Measurements from ENCODE around the gene BTBD9. TPM values are rescaled to one million over a fixed set of nuclear protein-coding genes. Genes with fewer than 3 reads are reported as not detected.
"Not testable (repeated sequence)": the region's sequence is repeated elsewhere in the genome, so short reads cannot be mapped to it uniquely, and the experiment has no call there.

The BTBD9 gene
- total RNA-seq, 4 donors from 2014 or later, result 9.2 to 16.3 (median 11.6) TPM

DNA sequence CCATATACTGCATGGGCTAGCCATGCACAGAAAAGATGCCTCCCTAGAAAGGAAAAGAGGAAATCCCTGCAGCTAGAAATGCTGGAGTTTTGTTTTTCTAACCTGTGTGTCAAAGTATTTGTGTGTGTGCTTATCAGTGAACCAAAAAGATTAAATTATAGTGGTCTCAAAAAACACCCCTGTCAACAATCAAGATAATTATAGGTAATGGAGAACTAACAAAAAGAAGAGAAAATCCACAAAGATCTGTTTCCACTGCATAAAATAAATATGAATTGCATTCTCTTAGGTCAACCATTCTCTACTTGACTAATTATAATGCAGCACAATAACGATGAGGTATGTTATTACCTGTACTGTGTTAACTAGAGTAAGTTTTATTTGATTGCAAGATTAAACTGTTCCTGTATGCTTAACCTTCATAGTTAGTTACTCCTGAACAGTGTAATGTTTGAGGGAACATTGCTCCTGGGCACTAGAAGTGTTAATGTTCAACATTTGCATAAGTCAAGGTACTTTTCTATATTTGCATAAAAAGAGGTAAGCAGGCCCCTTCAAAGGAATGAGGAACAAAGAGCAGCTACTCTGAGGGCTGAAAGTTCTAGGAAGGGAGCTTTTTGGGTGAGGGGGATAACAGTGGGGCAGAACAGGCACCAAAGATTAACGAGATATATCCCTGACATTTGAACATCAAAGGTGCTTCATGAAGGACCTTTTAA lies 212.1 kb downstream of the BTBD9 start:
- no peaks in the 10 kb centered on the region for H3K36me3 ChIP-seq
- intact Hi-C loops (cut with DNase I), result no loop called here

DNA sequence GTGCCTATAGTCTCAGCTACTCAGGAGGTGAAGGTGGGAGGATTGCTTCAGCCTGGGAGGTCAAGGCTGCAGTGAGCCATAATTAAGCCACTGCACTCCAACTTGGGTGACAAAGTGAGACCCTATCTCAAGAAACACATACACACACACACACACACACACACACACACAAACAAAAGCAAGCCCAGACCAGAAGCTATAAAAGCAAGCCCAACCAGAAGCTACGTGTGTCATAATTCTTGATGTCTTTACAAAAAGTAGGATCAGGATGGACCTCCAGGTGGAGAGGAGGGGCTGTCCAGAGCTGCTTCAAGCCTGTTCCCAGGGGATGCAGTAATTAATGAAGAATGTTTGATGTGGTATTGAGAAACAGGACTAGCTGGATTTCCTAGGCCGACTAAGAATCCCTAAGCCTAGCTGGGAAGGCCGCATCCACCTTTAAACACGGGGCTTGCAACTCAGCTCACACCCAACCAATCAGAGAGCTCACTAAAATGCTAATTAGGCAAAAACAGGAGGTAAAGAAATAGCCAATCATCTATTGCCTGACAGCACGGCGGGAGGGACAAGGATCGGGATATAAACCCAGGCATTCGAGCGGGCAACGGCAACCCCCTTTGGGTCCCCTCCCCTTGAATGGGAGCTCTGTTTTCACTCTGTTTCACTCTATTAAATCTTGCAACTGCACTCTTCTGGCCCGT lies 213.8 kb downstream of the BTBD9 start:
- H3K27me3 ChIP-seq; DNase-seq; H3K4me1 ChIP-seq; H3K9me3 ChIP-seq; H3K4me3 ChIP-seq; H3K27ac ChIP-seq; intact Hi-C loops (cut with DNase I); H3K36me3 ChIP-seq: not testable (repeated sequence)
- WGBS, 2 donors, result 92 to 93% methylated on average over 10 to 11 of the region's 11 CpGs

More for the DNA sequence above, 212.1 kb downstream of the BTBD9 start:
- Histone ChIP-seq H3K9me3 (no peaks in the 10 kb centered on the region), H3K4me3 (no peak overlapping the region), H3K4me1 (no peaks in the 10 kb centered on the region), H3K27ac (no peak overlapping the region), H3K27me3 (no peaks in the 10 kb centered on the region)
- DNase-seq, result no peak
- WGBS, 2 donors, result 52 to 61% methylated on average over 2 of the region's 2 CpGs
- TF ChIP-seq, protein P1, sequence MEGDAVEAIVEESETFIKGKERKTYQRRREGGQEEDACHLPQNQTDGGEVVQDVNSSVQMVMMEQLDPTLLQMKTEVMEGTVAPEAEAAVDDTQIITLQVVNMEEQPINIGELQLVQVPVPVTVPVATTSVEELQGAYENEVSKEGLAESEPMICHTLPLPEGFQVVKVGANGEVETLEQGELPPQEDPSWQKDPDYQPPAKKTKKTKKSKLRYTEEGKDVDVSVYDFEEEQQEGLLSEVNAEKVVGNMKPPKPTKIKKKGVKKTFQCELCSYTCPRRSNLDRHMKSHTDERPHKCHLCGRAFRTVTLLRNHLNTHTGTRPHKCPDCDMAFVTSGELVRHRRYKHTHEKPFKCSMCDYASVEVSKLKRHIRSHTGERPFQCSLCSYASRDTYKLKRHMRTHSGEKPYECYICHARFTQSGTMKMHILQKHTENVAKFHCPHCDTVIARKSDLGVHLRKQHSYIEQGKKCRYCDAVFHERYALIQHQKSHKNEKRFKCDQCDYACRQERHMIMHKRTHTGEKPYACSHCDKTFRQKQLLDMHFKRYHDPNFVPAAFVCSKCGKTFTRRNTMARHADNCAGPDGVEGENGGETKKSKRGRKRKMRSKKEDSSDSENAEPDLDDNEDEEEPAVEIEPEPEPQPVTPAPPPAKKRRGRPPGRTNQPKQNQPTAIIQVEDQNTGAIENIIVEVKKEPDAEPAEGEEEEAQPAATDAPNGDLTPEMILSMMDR (IDR thresholded peaks at IDR 0.05), result no peak
- no peak for TF ChIP-seq POLR2A (IDR thresholded peaks at IDR 0.05)

DNA sequence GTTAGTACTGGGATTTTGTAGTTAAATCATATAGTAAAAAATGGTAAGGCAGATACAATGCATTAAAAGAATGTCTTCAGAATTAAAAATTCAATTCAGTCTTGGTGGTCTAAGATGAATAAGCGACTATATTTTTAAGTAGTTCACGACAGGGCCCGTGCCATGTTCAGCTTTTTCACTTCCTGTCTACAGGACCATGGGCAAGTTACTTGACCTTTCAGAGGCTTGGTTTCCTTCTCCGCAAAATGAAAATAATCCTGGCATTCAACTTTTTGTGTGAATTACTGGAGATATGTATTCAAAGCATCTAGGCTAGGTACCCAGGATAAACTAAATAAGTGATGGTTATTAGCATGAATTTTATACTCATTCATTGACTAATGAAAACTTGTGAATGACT lies 216.0 kb downstream of the BTBD9 start:
- Histone ChIP-seq H3K9me3 (no peaks in the 10 kb centered on the region), H3K36me3 (no peaks in the 10 kb centered on the region), H3K4me1 (no peaks in the 10 kb centered on the region), H3K27ac (no peak overlapping the region), H3K27me3 (no peaks in the 10 kb centered on the region), H3K4me3 (no peak overlapping the region)
- WGBS, 2 donors, result 83 to 90% methylated on average over 4 of the region's 4 CpGs
- TF ChIP-seq, protein P1 (IDR thresholded peaks at IDR 0.05), result no peak
- TF ChIP-seq POLR2A (IDR thresholded peaks at IDR 0.05), result no peak
- DNase-seq, result no peak
- intact Hi-C loops (cut with DNase I), result no loop called here

DNA sequence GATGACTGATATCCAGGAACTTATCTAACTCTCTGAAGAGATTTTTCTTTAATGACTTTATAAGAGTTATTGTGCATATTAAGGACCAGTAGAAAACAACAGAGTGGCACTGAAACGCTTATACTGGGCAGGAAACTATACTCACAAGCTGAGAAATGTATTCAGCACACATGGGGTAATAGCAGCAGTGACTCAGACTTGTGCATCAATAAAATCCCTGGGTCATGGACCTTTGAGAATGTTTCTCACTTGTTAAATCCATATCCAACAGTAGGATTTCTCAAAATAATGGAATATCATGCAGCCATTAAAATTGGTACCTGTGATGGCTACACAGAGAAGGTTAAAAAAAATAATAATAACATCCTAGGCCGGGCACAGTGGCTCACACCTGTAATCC lies 219.5 kb downstream of the BTBD9 start:
- no peak for TF ChIP-seq POLR2A (IDR thresholded peaks at IDR 0.05)
- TF ChIP-seq, protein P1 (IDR thresholded peaks at IDR 0.05), result no peak
- DNase-seq, result no peak
- intact Hi-C loops (cut with DNase I), result no loop called here
- Histone ChIP-seq H3K4me3 (no peak overlapping the region), H3K36me3 (no peaks in the 10 kb centered on the region), H3K4me1 (no peaks in the 10 kb centered on the region), H3K27me3 (no peaks in the 10 kb centered on the region), H3K9me3 (no peaks in the 10 kb centered on the region), H3K27ac (no peak overlapping the region)
- 97 to 100% methylated on average over 2 of the region's 2 CpGs for WGBS, 2 donors

DNA sequence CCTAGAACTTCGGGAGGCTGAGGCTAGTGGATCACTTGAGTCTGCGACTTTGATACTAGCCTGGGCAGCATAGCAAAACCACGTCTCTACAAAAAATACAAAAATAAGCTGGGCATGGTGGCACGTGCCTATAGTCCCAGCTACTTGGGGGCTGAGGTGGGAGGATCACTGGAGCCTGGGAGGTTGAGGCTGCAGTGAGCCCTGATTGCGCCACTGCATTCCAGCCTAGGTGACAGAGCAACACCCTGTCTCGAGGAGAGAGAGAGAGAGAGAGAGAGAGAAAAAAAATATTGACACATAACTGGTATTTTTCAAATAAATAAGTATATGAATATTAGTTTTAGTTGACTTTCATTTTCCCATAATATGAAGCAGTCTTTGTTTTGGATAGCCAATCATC lies 222.2 kb downstream of the BTBD9 start:
- DNase-seq, result no peak
- intact Hi-C loops (cut with DNase I), result no loop called here
- Histone ChIP-seq H3K9me3 (no peaks in the 10 kb centered on the region), H3K4me3 (no peak overlapping the region), H3K4me1 (no peaks in the 10 kb centered on the region), H3K27ac (no peak overlapping the region), H3K27me3 (no peaks in the 10 kb centered on the region), H3K36me3 (no peaks in the 10 kb centered on the region)
- 82 to 91% methylated on average over 3 to 5 of the region's 6 CpGs for WGBS, 2 donors
- TF ChIP-seq POLR2A (IDR thresholded peaks at IDR 0.05), result no peak
- TF ChIP-seq, protein P1 (IDR thresholded peaks at IDR 0.05), result no peak
